HEK293T (cell line): ENCODE measurements around the gene SULT2B1.

Experiments
- CTCF ChIA-PET: fragments of 350-600 bp; formaldehyde crosslinking; extraction: SDS; loops from one replicate; lab custom pipeline; 2021; ENCODE audit warnings: antibody characterized with exemption, inconsistent platforms; lab: Yijun Ruan, JAX
- POLR2A ChIA-PET: fragments of 350-600 bp; formaldehyde crosslinking; extraction: SDS; loops from one replicate; lab custom pipeline; 2020; ENCODE audit warnings: antibody characterized with exemption, inconsistent platforms; lab: Yijun Ruan, JAX
- DNase-seq: peaks from one replicate; pipeline ENCODE4 v3.0.0; 2012; ENCODE audit warnings: mixed read lengths; ENCODE audit errors: extremely low spot score
- ARNT ChIP-seq: fragments of 450-650 bp; IDR thresholded peaks from 2 replicates; pipeline ENCODE4 v1.6.1; 2017; ENCODE audit warnings: mild to moderate bottlenecking
- BHLHE40 ChIP-seq: fragments of 450-650 bp; IDR thresholded peaks from 2 replicates; pipeline ENCODE4 v1.6.1; 2016; ENCODE audit warnings: mild to moderate bottlenecking, moderate library complexity, borderline replicate concordance
- CTBP1 ChIP-seq: fragments of 450-650 bp; IDR thresholded peaks from 2 replicates; pipeline ENCODE4 v1.6.1; 2016; ENCODE audit warnings: borderline replicate concordance
- ELF4 ChIP-seq: fragments of 450-650 bp; IDR thresholded peaks from 2 replicates; pipeline ENCODE4 v1.6.1; 2017; ENCODE audit warnings: antibody characterized with exemption
- FOXA1 ChIP-seq: fragments of 450-650 bp; IDR thresholded peaks from 2 replicates; pipeline ENCODE4 v1.6.1; 2016; ENCODE audit warnings: mild to moderate bottlenecking
- FOXK2 ChIP-seq: fragments of 450-650 bp; IDR thresholded peaks from 2 replicates; pipeline ENCODE4 v1.6.1; 2016; ENCODE audit warnings: mild to moderate bottlenecking
- FOXM1 ChIP-seq: fragments of 450-650 bp; IDR thresholded peaks from 2 replicates; pipeline ENCODE4 v1.6.1; 2017; ENCODE audit warnings: mild to moderate bottlenecking, borderline replicate concordance
- HDGF ChIP-seq: fragments of 450-650 bp; IDR thresholded peaks from 2 replicates; pipeline ENCODE4 v1.6.1; 2017; ENCODE audit warnings: antibody characterized with exemption, borderline replicate concordance
- L3MBTL2 ChIP-seq: fragments of 450-650 bp; conservative IDR thresholded peaks from 2 replicates; pipeline ENCODE4 v1.6.1; 2016; ENCODE audit warnings: mild to moderate bottlenecking
- LEF1 ChIP-seq: fragments of 450-650 bp; IDR thresholded peaks from 2 replicates; pipeline ENCODE4 v1.6.1; 2017; ENCODE audit warnings: mild to moderate bottlenecking, borderline replicate concordance
- NFRKB ChIP-seq: fragments of 450-650 bp; IDR thresholded peaks from 2 replicates; pipeline ENCODE4 v1.6.1; 2016; ENCODE audit warnings: mild to moderate bottlenecking, moderate library complexity
- SP1 ChIP-seq: fragments of 450-650 bp; IDR thresholded peaks from 2 replicates; pipeline ENCODE4 v1.6.1; 2017
- SUZ12 ChIP-seq: fragments of 450-650 bp; IDR thresholded peaks from 2 replicates; pipeline ENCODE4 v1.6.1; 2016; ENCODE audit warnings: mild to moderate bottlenecking
- TARDBP ChIP-seq: fragments of 450-650 bp; IDR thresholded peaks from 2 replicates; pipeline ENCODE4 v1.6.1; 2016
- ZNF384 ChIP-seq: fragments of 450-650 bp; IDR thresholded peaks from 2 replicates; pipeline ENCODE4 v1.6.1; 2016
- TF ChIP-seq, protein P1 (sequence below): fragments of 450-650 bp; IDR thresholded peaks from 2 replicates; pipeline ENCODE4 v1.6.1; 2016

The SULT2B1 gene

DNA sequence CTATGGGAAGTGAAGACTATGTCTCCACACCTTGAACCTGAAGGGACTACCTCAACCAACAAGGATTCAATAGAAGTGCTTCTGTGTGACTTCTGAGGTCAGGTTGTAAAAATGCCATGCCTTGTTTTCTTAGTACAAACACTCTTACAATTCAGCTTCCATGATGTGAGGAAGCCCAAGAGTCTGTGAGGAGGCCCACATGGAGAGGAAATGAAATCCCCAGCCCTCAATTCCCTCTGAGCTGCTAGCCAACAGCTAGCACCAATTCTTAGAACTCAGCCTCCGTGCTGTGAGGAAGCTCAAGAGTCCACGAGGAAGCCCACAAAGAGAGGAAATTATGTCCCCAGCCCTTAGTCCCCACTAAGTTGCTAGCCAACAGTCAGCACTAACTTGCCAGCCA is 27.8 kb upstream of the SULT2B1 start:
- DNase-seq: no peak
- POLR2A ChIA-PET: interaction anchor here (1.3 kb wide), 1 partner anchor 10 kb away, joined by 3 read pairs; no protein-coding TSS in a partner anchor
- TF ChIP-seq SP1: no peak
- no peak for TF ChIP-seq FOXM1
- CTCF ChIA-PET: no interaction called here

DNA sequence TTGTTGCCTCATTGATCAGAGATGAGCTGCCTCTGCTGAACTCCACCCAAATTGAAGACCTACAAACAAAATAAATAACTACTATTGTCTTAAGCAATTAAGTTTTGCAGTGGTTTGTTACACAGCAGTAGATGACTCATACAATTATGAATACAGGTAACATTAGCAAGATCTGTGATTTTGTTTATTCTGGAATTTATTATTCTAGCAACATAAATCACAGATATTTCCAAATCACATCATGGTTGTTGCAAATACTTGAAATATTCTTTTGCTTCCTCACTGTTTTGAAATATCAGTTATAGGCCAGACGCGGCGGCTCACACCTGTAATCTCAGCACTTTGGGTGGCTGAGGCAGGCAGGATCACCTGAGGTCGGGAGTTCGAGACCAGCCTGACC is 27.2 kb upstream of the SULT2B1 start:
- TF ChIP-seq FOXK2 (no peak), SP1 (no peak), FOXM1 (no peak), BHLHE40 (no peak), L3MBTL2 (no peak), NFRKB (no peak), CTBP1 (no peak), ARNT (no peak), SUZ12 (no peak), ELF4 (no peak)
- ChIA-PET POLR2A (interaction anchor here (1.3 kb wide), 1 partner anchor 11 kb away, joined by 3 read pairs; no protein-coding TSS in a partner anchor), CTCF (no interaction called here)
- DNase-seq: no peak

DNA sequence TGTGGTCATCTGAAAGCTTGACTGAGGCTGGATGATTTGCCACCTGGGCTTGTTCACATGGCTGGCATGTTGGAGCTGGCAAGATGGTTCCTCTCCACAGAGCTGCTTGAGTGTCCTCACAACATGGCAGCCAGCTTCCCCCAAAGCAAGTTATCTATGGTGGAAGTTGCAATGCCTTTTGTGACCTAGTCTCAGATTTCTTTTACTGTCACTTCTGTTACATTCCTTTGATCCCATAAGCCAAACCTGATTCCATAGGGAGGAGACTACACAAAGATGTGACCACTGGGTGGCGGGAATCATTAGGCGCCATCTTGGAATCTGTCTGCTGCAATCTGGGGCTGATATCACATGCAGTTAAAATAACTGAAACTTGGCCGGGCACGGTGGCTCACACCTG is 22.8 kb upstream of the SULT2B1 start:
- no peak for DNase-seq
- POLR2A ChIA-PET: no interaction called here
- CTCF ChIA-PET: no interaction called here
- TF ChIP-seq TARDBP (no peak), LEF1 (no peak), SUZ12 (no peak), FOXA1 (no peak), BHLHE40 (no peak), CTBP1 (no peak), ARNT (no peak), L3MBTL2 (no peak), FOXK2 (no peak), NFRKB (no peak), FOXM1 (no peak), HDGF (no peak), ELF4 (no peak)
- TF ChIP-seq, protein P1, sequence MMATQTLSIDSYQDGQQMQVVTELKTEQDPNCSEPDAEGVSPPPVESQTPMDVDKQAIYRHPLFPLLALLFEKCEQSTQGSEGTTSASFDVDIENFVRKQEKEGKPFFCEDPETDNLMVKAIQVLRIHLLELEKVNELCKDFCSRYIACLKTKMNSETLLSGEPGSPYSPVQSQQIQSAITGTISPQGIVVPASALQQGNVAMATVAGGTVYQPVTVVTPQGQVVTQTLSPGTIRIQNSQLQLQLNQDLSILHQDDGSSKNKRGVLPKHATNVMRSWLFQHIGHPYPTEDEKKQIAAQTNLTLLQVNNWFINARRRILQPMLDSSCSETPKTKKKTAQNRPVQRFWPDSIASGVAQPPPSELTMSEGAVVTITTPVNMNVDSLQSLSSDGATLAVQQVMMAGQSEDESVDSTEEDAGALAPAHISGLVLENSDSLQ: no peak

GRCh38 chr19:48530066-48530720 is 21.8 kb upstream of the SULT2B1 start:
- POLR2A ChIA-PET: no interaction called here
- TF ChIP-seq, protein P1: no peak
- TF ChIP-seq TARDBP: no peak
- no peak for TF ChIP-seq ZNF384
- TF ChIP-seq FOXK2: no peak
- TF ChIP-seq SUZ12: no peak
- TF ChIP-seq FOXM1: no peak
- no peak for TF ChIP-seq CTBP1
- no peak for TF ChIP-seq FOXA1
- no peak for TF ChIP-seq LEF1
- TF ChIP-seq ELF4: no peak
- CTCF ChIA-PET: no interaction called here
- no peak for DNase-seq

DNA sequence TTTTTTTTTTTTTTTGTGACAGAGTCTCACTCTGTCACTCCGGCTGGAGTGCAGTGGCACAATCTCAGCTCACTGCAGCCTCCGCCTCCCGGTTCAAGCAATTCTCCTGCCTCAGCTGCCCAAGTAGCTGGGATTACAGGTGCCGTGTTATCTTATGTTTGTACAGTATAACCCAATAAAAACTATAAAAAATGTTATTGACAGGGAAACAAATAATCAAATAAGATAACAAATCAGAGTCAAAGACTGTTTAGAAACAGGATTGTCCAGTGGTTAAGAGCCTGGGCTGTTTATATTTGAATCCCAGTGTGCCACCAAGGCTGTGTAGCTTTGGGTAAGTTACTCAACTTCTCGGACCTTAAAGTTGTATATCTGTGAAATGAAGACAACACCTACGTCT is 21.2 kb upstream of the SULT2B1 start:
- ChIA-PET CTCF (no interaction called here), POLR2A (no interaction called here)
- no peak for TF ChIP-seq BHLHE40
- no peak for TF ChIP-seq LEF1
- no peak for TF ChIP-seq ELF4
- TF ChIP-seq SP1: no peak
- no peak for TF ChIP-seq FOXM1
- TF ChIP-seq SUZ12: no peak
- no peak for TF ChIP-seq ZNF384
- no peak for TF ChIP-seq ARNT
- TF ChIP-seq L3MBTL2: no peak
- TF ChIP-seq NFRKB: no peak
- no peak for TF ChIP-seq FOXA1
- TF ChIP-seq HDGF: no peak
- TF ChIP-seq, protein P1: no peak
- TF ChIP-seq FOXK2: no peak
- no peak for TF ChIP-seq CTBP1
- no peak for TF ChIP-seq TARDBP
- no peak for DNase-seq

GRCh38 chr19:48533770-48534169 is 18.2 kb upstream of the SULT2B1 start:
- POLR2A ChIA-PET: no interaction called here

More at GRCh38 chr19:48533770-48534169, 18.2 kb upstream of the SULT2B1 start:
- CTCF ChIA-PET: no interaction called here
- DNase-seq: no peak
- TF ChIP-seq, protein P1: no peak
- TF ChIP-seq FOXK2 (no peak), FOXM1 (no peak), SUZ12 (no peak), NFRKB (no peak), FOXA1 (no peak), SP1 (no peak), CTBP1 (no peak), HDGF (no peak), L3MBTL2 (no peak)
